Activated CD8-positive, alpha-beta memory T cell treated with anti-CD3 and anti-CD28 coated beads, Interleukin-2, amount 50 U/mL, for 24 hours (primary cell): ENCODE measurements around the gene GARIN5A.
A peak's percentile ranks its signal among the peaks of the same experiment; 100 is the strongest.
"Not testable (repeated sequence)": the region's sequence is repeated elsewhere in the genome, so short reads cannot be mapped to it uniquely, and the experiment has no call there.

ENCODE experiments used
- DNase-seq: peaks from one replicate; pipeline ENCODE4 v3.0.0-alpha.2; 2020; ENCODE audit errors: extremely low read depth

GARIN5A gene

GRCh38 chr19:50465000-50465399, 11.6 kb downstream of the GARIN5A start:
- DNase-seq, result no peak

- DNase-seq, result no peak
Measured at GRCh38 chr19:50464348-50464747, 12.3 kb downstream of the GARIN5A start.

GRCh38 chr19:50462970-50463369, 13.7 kb downstream of the GARIN5A start:
- DNase-seq, result no peak

GRCh38 chr19:50461066-50461875, 15.4 kb downstream of the GARIN5A start:
- peak; percentile 24 for DNase-seq

- DNase-seq, result no peak
Measured at GRCh38 chr19:50460161-50460765, 16.4 kb downstream of the GARIN5A start.

GRCh38 chr19:50459638-50460037, 17.0 kb downstream of the GARIN5A start:
- DNase-seq, result no peak

GRCh38 chr19:50459067-50459456, 17.6 kb downstream of the GARIN5A start:
- DNase-seq, result no peak

GRCh38 chr19:50458396-50459066, 18.1 kb downstream of the GARIN5A start:
- no peak for DNase-seq

- no peak for DNase-seq
Measured at GRCh38 chr19:50457300-50457699, 19.3 kb downstream of the GARIN5A start.

GRCh38 chr19:50455992-50456391, 20.7 kb downstream of the GARIN5A start:
- DNase-seq, result no peak

GRCh38 chr19:50453243-50453642, 23.4 kb downstream of the GARIN5A start:
- no peak for DNase-seq

GRCh38 chr19:50451223-50451534, 25.5 kb downstream of the GARIN5A start:
- no peak for DNase-seq

- DNase-seq, result no peak
Measured at GRCh38 chr19:50450369-50451222, 26.1 kb downstream of the GARIN5A start.

GRCh38 chr19:50449236-50449899, 27.3 kb downstream of the GARIN5A start:
- DNase-seq, result no peak

GRCh38 chr19:50447750-50448149, 28.9 kb downstream of the GARIN5A start:
- no peak for DNase-seq

- no peak for DNase-seq
Measured at GRCh38 chr19:50447053-50447452, 29.6 kb downstream of the GARIN5A start.

GRCh38 chr19:50444059-50444458, 32.6 kb downstream of the GARIN5A start:
- DNase-seq, result no peak

- not testable (repeated sequence) for DNase-seq
Measured at GRCh38 chr19:50439130-50439529, 37.5 kb downstream of the GARIN5A start.

- DNase-seq, result no peak
Measured at GRCh38 chr19:50437862-50438449, 38.7 kb downstream of the GARIN5A start.

- no peak for DNase-seq
Measured at GRCh38 chr19:50435627-50436026, 41.0 kb downstream of the GARIN5A start.

GRCh38 chr19:50435221-50435620, 41.4 kb downstream of the GARIN5A start:
- no peak for DNase-seq
